Activated T-cell treated with anti-CD3 and anti-CD28 coated beads, Interleukin-2, amount 50 U/mL, for 1 hour (primary cell): Measurements from ENCODE around the gene TSKS.
"Not testable (repeated sequence)": the region's sequence is repeated elsewhere in the genome, so short reads cannot be mapped to it uniquely, and the experiment has no call there.

Experiments used
- DNase-seq: peaks from one replicate; pipeline ENCODE4 v3.0.0-alpha.2; 2020

TSKS gene

GRCh38 chr19:49766007-49766929 is 3.2 kb upstream of the TSKS start:
- DNase-seq = peak; percentile 97

- DNase-seq = no peak
These were observed 1.2 kb upstream of the TSKS start for GRCh38 chr19:49764341-49764740.

GRCh38 chr19:49761625-49762311 is 1.3 kb downstream of the TSKS start:
- peak; percentile 26 for DNase-seq

GRCh38 chr19:49761249-49761624 is 1.9 kb downstream of the TSKS start:
- DNase-seq = no peak

- no peak for DNase-seq
These were observed 4.8 kb downstream of the TSKS start for GRCh38 chr19:49758292-49758691.

GRCh38 chr19:49755956-49756355 is 7.2 kb downstream of the TSKS start:
- no peak for DNase-seq

GRCh38 chr19:49752701-49753100 is 10.4 kb downstream of the TSKS start:
- no peak for DNase-seq

- DNase-seq = no peak
These were observed 13.3 kb downstream of the TSKS start for GRCh38 chr19:49749771-49750170.

GRCh38 chr19:49749055-49749716 is 13.9 kb downstream of the TSKS start:
- DNase-seq = no peak

- DNase-seq = peak; percentile 55
These were observed 16.7 kb downstream of the TSKS start for GRCh38 chr19:49746206-49746958.

GRCh38 chr19:49744946-49745381 is 18.1 kb downstream of the TSKS start:
- DNase-seq = no peak

GRCh38 chr19:49741210-49741844 is 21.8 kb downstream of the TSKS start:
- DNase-seq = no peak

GRCh38 chr19:49739933-49740332 is 23.2 kb downstream of the TSKS start:
- DNase-seq = no peak

- no peak for DNase-seq
These were observed 24.0 kb downstream of the TSKS start for GRCh38 chr19:49739098-49739497.

GRCh38 chr19:49738268-49738667 is 24.8 kb downstream of the TSKS start:
- no peak for DNase-seq

- no peak for DNase-seq
These were observed 32.9 kb downstream of the TSKS start for GRCh38 chr19:49730166-49730565.

- no peak for DNase-seq
These were observed 35.7 kb downstream of the TSKS start for GRCh38 chr19:49727217-49728030.

- not testable (repeated sequence) for DNase-seq
These were observed 43.7 kb downstream of the TSKS start for GRCh38 chr19:49719420-49719819.

- DNase-seq = no peak
These were observed 44.1 kb downstream of the TSKS start for GRCh38 chr19:49718991-49719390.

- DNase-seq = no peak
These were observed 44.6 kb downstream of the TSKS start for GRCh38 chr19:49718511-49718910.

- DNase-seq = no peak
These were observed 47.0 kb downstream of the TSKS start for GRCh38 chr19:49716154-49716553.
